Neural cell (in vitro differentiated cells): ENCODE measurements around the gene UBE4B.

ENCODE experiments used
- EP300 ChIP-seq: fragments of 450-650 bp; conservative IDR thresholded peaks from 2 replicates; pipeline ENCODE4 v1.6.1; 2014; ENCODE audit warnings: antibody characterized with exemption, mild to moderate bottlenecking, moderate library complexity; ENCODE audit not compliant: poor library complexity, severe bottlenecking
- MXI1 ChIP-seq: fragments of 450-650 bp; conservative IDR thresholded peaks from 2 replicates; pipeline ENCODE4 v1.6.1; 2014; ENCODE audit warnings: antibody characterized with exemption, mild to moderate bottlenecking; ENCODE audit not compliant: poor library complexity, severe bottlenecking
- POLR2AphosphoS5 ChIP-seq: IDR thresholded peaks from 2 replicates; pipeline ENCODE4 v1.6.1; 2012
- RAD21 ChIP-seq: fragments of 450-650 bp; conservative IDR thresholded peaks from 2 replicates; pipeline ENCODE4 v1.6.1; 2014; ENCODE audit warnings: antibody characterized with exemption, mild to moderate bottlenecking, moderate library complexity
- SMC3 ChIP-seq: fragments of 450-650 bp; conservative IDR thresholded peaks from 2 replicates; pipeline ENCODE4 v1.6.1; 2014; ENCODE audit warnings: antibody characterized with exemption, mild to moderate bottlenecking, moderate library complexity; ENCODE audit not compliant: poor library complexity
- TAF1 ChIP-seq: IDR thresholded peaks from 2 replicates; pipeline ENCODE4 v1.6.1; 2012; ENCODE audit warnings: low read depth
- TF ChIP-seq, protein P1 (sequence below): IDR thresholded peaks from 2 replicates; pipeline ENCODE4 v1.6.1; 2012; ENCODE audit warnings: borderline replicate concordance
- TF ChIP-seq, protein P2 (sequence below): fragments of 450-650 bp; IDR thresholded peaks from 2 replicates; pipeline ENCODE4 v1.5.1; 2014; ENCODE audit warnings: antibody characterized with exemption, mild to moderate bottlenecking, moderate library complexity; ENCODE audit not compliant: poor library complexity, severe bottlenecking

GRCh38 chr1:10051656-10052055 is 18.9 kb downstream of the UBE4B start:
- TF ChIP-seq EP300 (no peak), MXI1 (no peak), RAD21 (no peak), TAF1 (no peak), POLR2AphosphoS5 (no peak), SMC3 (no peak)
- TF ChIP-seq, protein P1, sequence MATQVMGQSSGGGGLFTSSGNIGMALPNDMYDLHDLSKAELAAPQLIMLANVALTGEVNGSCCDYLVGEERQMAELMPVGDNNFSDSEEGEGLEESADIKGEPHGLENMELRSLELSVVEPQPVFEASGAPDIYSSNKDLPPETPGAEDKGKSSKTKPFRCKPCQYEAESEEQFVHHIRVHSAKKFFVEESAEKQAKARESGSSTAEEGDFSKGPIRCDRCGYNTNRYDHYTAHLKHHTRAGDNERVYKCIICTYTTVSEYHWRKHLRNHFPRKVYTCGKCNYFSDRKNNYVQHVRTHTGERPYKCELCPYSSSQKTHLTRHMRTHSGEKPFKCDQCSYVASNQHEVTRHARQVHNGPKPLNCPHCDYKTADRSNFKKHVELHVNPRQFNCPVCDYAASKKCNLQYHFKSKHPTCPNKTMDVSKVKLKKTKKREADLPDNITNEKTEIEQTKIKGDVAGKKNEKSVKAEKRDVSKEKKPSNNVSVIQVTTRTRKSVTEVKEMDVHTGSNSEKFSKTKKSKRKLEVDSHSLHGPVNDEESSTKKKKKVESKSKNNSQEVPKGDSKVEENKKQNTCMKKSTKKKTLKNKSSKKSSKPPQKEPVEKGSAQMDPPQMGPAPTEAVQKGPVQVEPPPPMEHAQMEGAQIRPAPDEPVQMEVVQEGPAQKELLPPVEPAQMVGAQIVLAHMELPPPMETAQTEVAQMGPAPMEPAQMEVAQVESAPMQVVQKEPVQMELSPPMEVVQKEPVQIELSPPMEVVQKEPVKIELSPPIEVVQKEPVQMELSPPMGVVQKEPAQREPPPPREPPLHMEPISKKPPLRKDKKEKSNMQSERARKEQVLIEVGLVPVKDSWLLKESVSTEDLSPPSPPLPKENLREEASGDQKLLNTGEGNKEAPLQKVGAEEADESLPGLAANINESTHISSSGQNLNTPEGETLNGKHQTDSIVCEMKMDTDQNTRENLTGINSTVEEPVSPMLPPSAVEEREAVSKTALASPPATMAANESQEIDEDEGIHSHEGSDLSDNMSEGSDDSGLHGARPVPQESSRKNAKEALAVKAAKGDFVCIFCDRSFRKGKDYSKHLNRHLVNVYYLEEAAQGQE, result no peak
- TF ChIP-seq, protein P2, sequence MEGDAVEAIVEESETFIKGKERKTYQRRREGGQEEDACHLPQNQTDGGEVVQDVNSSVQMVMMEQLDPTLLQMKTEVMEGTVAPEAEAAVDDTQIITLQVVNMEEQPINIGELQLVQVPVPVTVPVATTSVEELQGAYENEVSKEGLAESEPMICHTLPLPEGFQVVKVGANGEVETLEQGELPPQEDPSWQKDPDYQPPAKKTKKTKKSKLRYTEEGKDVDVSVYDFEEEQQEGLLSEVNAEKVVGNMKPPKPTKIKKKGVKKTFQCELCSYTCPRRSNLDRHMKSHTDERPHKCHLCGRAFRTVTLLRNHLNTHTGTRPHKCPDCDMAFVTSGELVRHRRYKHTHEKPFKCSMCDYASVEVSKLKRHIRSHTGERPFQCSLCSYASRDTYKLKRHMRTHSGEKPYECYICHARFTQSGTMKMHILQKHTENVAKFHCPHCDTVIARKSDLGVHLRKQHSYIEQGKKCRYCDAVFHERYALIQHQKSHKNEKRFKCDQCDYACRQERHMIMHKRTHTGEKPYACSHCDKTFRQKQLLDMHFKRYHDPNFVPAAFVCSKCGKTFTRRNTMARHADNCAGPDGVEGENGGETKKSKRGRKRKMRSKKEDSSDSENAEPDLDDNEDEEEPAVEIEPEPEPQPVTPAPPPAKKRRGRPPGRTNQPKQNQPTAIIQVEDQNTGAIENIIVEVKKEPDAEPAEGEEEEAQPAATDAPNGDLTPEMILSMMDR, result no peak
